ENCODE data around the gene KLF17.

Gene KLF17

GRCh38 chr1:44118682-44119081, at the start of gene KLF17:
TSS of gene KLF17 (plus strand) at chr1:44118821. CDS start at chr1:44118908, 87 bp downstream.
- DNase-seq = no peak

- DNase-seq = no peak
Measured at GRCh38 chr1:44071461-44071860, 47.2 kb upstream of the KLF17 start.

- DNase-seq = no peak
Measured at GRCh38 chr1:44072204-44072603, 46.4 kb upstream of the KLF17 start.

- DNase-seq = no peak
Measured at GRCh38 chr1:44072821-44073220, 45.8 kb upstream of the KLF17 start.

- no peak for DNase-seq
Measured at GRCh38 chr1:44073528-44073927, 45.1 kb upstream of the KLF17 start.

- DNase-seq = no peak
Measured at GRCh38 chr1:44074415-44074814, 44.2 kb upstream of the KLF17 start.

GRCh38 chr1:44076066-44076465, 42.6 kb upstream of the KLF17 start:
- DNase-seq = no peak

GRCh38 chr1:44077421-44077820, 41.2 kb upstream of the KLF17 start:
- no peak for DNase-seq

GRCh38 chr1:44078104-44078503, 40.5 kb upstream of the KLF17 start:
- DNase-seq = no peak

- no peak for DNase-seq
Measured at GRCh38 chr1:44079566-44079965, 39.1 kb upstream of the KLF17 start.

GRCh38 chr1:44084998-44085675, 33.5 kb upstream of the KLF17 start:
- no peak for DNase-seq

- DNase-seq = no peak
Measured at GRCh38 chr1:44086692-44087474, 31.7 kb upstream of the KLF17 start.

GRCh38 chr1:44089371-44090048, 29.1 kb upstream of the KLF17 start:
- peak; percentile 33 for DNase-seq

- no peak for DNase-seq
Measured at GRCh38 chr1:44090429-44091252, 28.0 kb upstream of the KLF17 start.

- DNase-seq = no peak
Measured at GRCh38 chr1:44094047-44094446, 24.6 kb upstream of the KLF17 start.

- no peak for DNase-seq
Measured at GRCh38 chr1:44100183-44100868, 18.3 kb upstream of the KLF17 start.

GRCh38 chr1:44101328-44101727, 17.3 kb upstream of the KLF17 start:
- no peak for DNase-seq

GRCh38 chr1:44103270-44104131, 15.1 kb upstream of the KLF17 start:
- no peak for DNase-seq

- DNase-seq = no peak
Measured at GRCh38 chr1:44105810-44106209, 12.8 kb upstream of the KLF17 start.

GRCh38 chr1:44108241-44108640, 10.4 kb upstream of the KLF17 start:
- no peak for DNase-seq

GRCh38 chr1:44108971-44109370, 9.7 kb upstream of the KLF17 start:
- no peak for DNase-seq
